Measurements from ENCODE around the gene SLX9. TPM values are rescaled to one million over a fixed set of nuclear protein-coding genes. Genes with fewer than 3 reads are reported as not detected.
"Not testable (repeated sequence)": the region's sequence is repeated elsewhere in the genome, so short reads cannot be mapped to it uniquely, and the experiment has no call there.

Gene SLX9
- total RNA-seq, 1 experiment from 2014 or later: 80.1 TPM

- Histone ChIP-seq H3K27ac (ENCODE audit: low read length) (no peak overlapping the region), H3K9me3 (ENCODE audit: low read length) (no peaks in the 10 kb centered on the region), H3K4me3 (ENCODE audit: low read length) (no peak overlapping the region), H3F3A (ENCODE audit: low read length, unreplicated experiment) (no peaks in the 10 kb centered on the region), H4K20me1 (ENCODE audit: low read length) (no peaks in the 10 kb centered on the region), H3K79me2 (ENCODE audit: low read length) (no peaks in the 10 kb centered on the region), H3K9ac (ENCODE audit: low read length) (no peak overlapping the region), H3K4me2 (ENCODE audit: low read length) (no peak overlapping the region), H3K4me1 (ENCODE audit: insufficient read depth, low read length) (peaks cover 5% of the 10 kb centered on the region; the same call in 1 of the 2 replicates), H3K36me3 (ENCODE audit: low read depth, low read length) (no peaks in the 10 kb centered on the region; the same call in 1 of the 2 replicates), H3K27me3 (ENCODE audit: low read length) (no peaks in the 10 kb centered on the region), H3K9me2 (replicated peaks; ENCODE audit: low read length) (no peaks in the 10 kb centered on the region), H2AFZ (ENCODE audit: low read length) (no peak overlapping the region)
- BruUV-seq (replicated peaks): no TSS peak
- intact Hi-C loops (cut with micrococcal nuclease): no loop called here
- CTCF ChIA-PET: interaction anchor here (1.0 kb wide), 1 partner anchor 127 kb away, joined by 3 read pairs; no protein-coding TSS in a partner anchor
- no peak for DNase-seq
- ATAC-seq: no peak
- POLR2A ChIA-PET (ENCODE audit: unreplicated experiment): no interaction called here
- TF ChIP-seq CTCF (conservative IDR thresholded peaks at IDR 0.05; ENCODE audit: low read depth, low read length): no peak
- TF ChIP-seq EZH2phosphoT487 (IDR thresholded peaks at IDR 0.05; ENCODE audit: borderline replicate concordance, low read length): no peak
- TF ChIP-seq EZH2 (IDR thresholded peaks at IDR 0.05; ENCODE audit: low read length, unreplicated experiment): no peak
These were observed 36.1 kb downstream of the SLX9 start for GRCh38 chr21:44975720-44976555.

- H3K79me2 ChIP-seq (ENCODE audit: low read length); ATAC-seq; intact Hi-C loops (cut with micrococcal nuclease); H3K9ac ChIP-seq (ENCODE audit: low read length); H3K4me1 ChIP-seq (ENCODE audit: insufficient read depth, low read length); BruUV-seq (replicated peaks); DNase-seq; H3K27me3 ChIP-seq (ENCODE audit: low read length); H3K9me3 ChIP-seq (ENCODE audit: low read length); H3F3A ChIP-seq (ENCODE audit: low read length, unreplicated experiment); H3K9me2 ChIP-seq (replicated peaks; ENCODE audit: low read length); H3K36me3 ChIP-seq (ENCODE audit: low read depth, low read length); H3K4me3 ChIP-seq (ENCODE audit: low read length); H3K27ac ChIP-seq (ENCODE audit: low read length); H4K20me1 ChIP-seq (ENCODE audit: low read length); H2AFZ ChIP-seq (ENCODE audit: low read length); POLR2A ChIA-PET (ENCODE audit: unreplicated experiment); H3K4me2 ChIP-seq (ENCODE audit: low read length): not testable (repeated sequence)
- TF ChIP-seq CTCF (conservative IDR thresholded peaks at IDR 0.05; ENCODE audit: low read depth, low read length): peak; percentile 41; the same call in 1 of the 2 replicates
- CTCF ChIA-PET: interaction anchor here (1.0 kb wide), 1 partner anchor 126 kb away, joined by 3 read pairs; no protein-coding TSS in a partner anchor
These were observed 36.9 kb downstream of the SLX9 start for GRCh38 chr21:44976556-44977393.
